CD14-positive monocyte (primary cell): ENCODE results near the gene TNFRSF1A. TPM values are rescaled to one million over a fixed set of nuclear protein-coding genes. Genes with fewer than 3 reads are reported as not detected.

Experiments used
- DNase-seq, 3 donors: peaks; one replicate each; pipeline ENCODE4 v3.0.0-alpha.2; 2011 to 2022
- H2AFZ ChIP-seq: 2 replicates; pipeline ENCODE4 v1.6.0; 2012; ENCODE audit warnings: mild to moderate bottlenecking, low read depth, low read length, inconsistent platforms; ENCODE audit not compliant: insufficient read depth, poor library complexity, severe bottlenecking
- H3K27ac ChIP-seq, 2 donors: 1 replicate in 1 of 2; 2 replicates in 1 of 2; pipeline ENCODE4 v1.5.1; 2012 to 2013; ENCODE audit warnings: low read length in 2 of 2, control low read depth in 1 of 2, inconsistent platforms in 1 of 2, low read depth in 1 of 2, mild to moderate bottlenecking in 1 of 2
- H3K27me3 ChIP-seq, 2 donors: one replicate each; pipeline versions ENCODE4 v1.6.0 to v1.6.1; 2011 to 2013; ENCODE audit warnings: low read length in 2 of 2; ENCODE audit not compliant: control insufficient read depth in 2 of 2, insufficient read depth in 2 of 2
- H3K36me3 ChIP-seq, 2 donors: replicated peaks in 1 of 2; 1 replicate in 1 of 2; 2 replicates in 1 of 2; pipeline versions ENCODE4 v1.5.1 to v1.6.1; 2012 to 2013; ENCODE audit warnings: low read length in 2 of 2, control low read depth in 1 of 2, inconsistent platforms in 1 of 2, mild to moderate bottlenecking in 1 of 2; ENCODE audit not compliant: insufficient read depth in 2 of 2, control insufficient read depth in 1 of 2
- H3K4me1 ChIP-seq, 2 donors: 1 replicate in 1 of 2; 2 replicates in 1 of 2; pipeline versions ENCODE4 v1.5.1 to v1.6.1; 2012 to 2013; ENCODE audit warnings: low read length in 2 of 2, control low read depth in 1 of 2, inconsistent platforms in 1 of 2, mild to moderate bottlenecking in 1 of 2, moderate library complexity in 1 of 2; ENCODE audit not compliant: insufficient read depth in 2 of 2, control insufficient read depth in 1 of 2
- H3K4me2 ChIP-seq: replicated peaks from 2 replicates; pipeline ENCODE3; 2012; ENCODE audit warnings: low read length, moderate library complexity, mild to moderate bottlenecking; ENCODE audit not compliant: poor library complexity, severe bottlenecking; ENCODE audit errors: extremely low read depth
- H3K4me3 ChIP-seq, 3 experiments: fragments of 200-600 bp in 1 of 3; sonication (generic) in 1 of 3; replicated peaks in 1 of 3; 1 replicate in 2 of 3; 2 replicates in 1 of 3; pipeline ENCODE4 v1.5.1; 2011 to 2013; ENCODE audit warnings: low read length in 3 of 3, mild to moderate bottlenecking in 3 of 3, control low read depth in 2 of 3, low read depth in 2 of 3, inconsistent platforms in 1 of 3, moderate library complexity in 1 of 3
- H3K79me2 ChIP-seq: 2 replicates; pipeline ENCODE4 v1.6.0; 2012; ENCODE audit warnings: mild to moderate bottlenecking, control low read depth, inconsistent platforms, low read length, moderate library complexity; ENCODE audit not compliant: insufficient read depth
- H3K9ac ChIP-seq: 2 replicates; pipeline ENCODE4 v1.6.0; 2017; ENCODE audit warnings: low read length, mild to moderate bottlenecking; ENCODE audit not compliant: insufficient read depth, poor library complexity, severe bottlenecking
- H3K9me3 ChIP-seq, 2 donors: replicated peaks in 1 of 2; 1 replicate in 1 of 2; 2 replicates in 1 of 2; pipeline versions ENCODE4 v1.5.1 to v1.6.1; 2012 to 2013; ENCODE audit warnings: low read length in 2 of 2, control low read depth in 1 of 2; ENCODE audit not compliant: control insufficient read depth in 1 of 2, insufficient read depth in 1 of 2
- H4K20me1 ChIP-seq: 2 replicates; pipeline ENCODE4 v1.6.0; 2012; ENCODE audit warnings: mild to moderate bottlenecking, low read length, control low read depth, moderate library complexity; ENCODE audit not compliant: insufficient read depth
- H3K27ac Mint-ChIP-seq, 7 donors: one replicate each; pipeline ENCODE4 v1.8.0; 2020; ENCODE audit warnings: mild to moderate bottlenecking in 7 of 7, mixed read lengths in 7 of 7, moderate library complexity in 6 of 7, inconsistent platforms in 2 of 7
- H3K27me3 Mint-ChIP-seq, 3 donors: one replicate each; pipeline ENCODE4 v1.8.0; 2021 to 2022; ENCODE audit warnings: low read depth in 3 of 3, mild to moderate bottlenecking in 3 of 3, mixed read lengths in 3 of 3, moderate library complexity in 3 of 3, inconsistent platforms in 1 of 3
- H3K36me3 Mint-ChIP-seq, 2 donors: one replicate each; pipeline ENCODE4 v1.8.0; 2020; ENCODE audit warnings: mixed read lengths in 2 of 2, inconsistent platforms in 1 of 2, mild to moderate bottlenecking in 1 of 2
- H3K4me1 Mint-ChIP-seq: one replicate; pipeline ENCODE4 v1.8.0; 2020; ENCODE audit warnings: mild to moderate bottlenecking, mixed read lengths
- H3K4me3 Mint-ChIP-seq, 2 donors: one replicate each; pipeline ENCODE4 v1.8.0; 2020; ENCODE audit warnings: mild to moderate bottlenecking in 2 of 2, mixed read lengths in 2 of 2, moderate library complexity in 1 of 2
- H3K9me3 Mint-ChIP-seq, 7 donors: one replicate each; pipeline ENCODE4 v1.8.0; 2020 to 2022; ENCODE audit warnings: mixed read lengths in 7 of 7, mild to moderate bottlenecking in 6 of 7, moderate library complexity in 6 of 7, inconsistent platforms in 2 of 7
- CTCF ChIP-seq: fragments of 200-600 bp; IDR thresholded peaks from one replicate; pipeline ENCODE4 v1.8.0; 2022; ENCODE audit warnings: antibody characterized with exemption, mild to moderate bottlenecking
- WGBS: methylation state at CpG from one replicate; pipeline ENCODE4 v1.1.5; 2013; ENCODE audit warnings: missing lambda C conversion rate; ENCODE audit not compliant: insufficient coverage; 5-methylcytosine and 5-hydroxymethylcytosine counted together
- intact Hi-C, 2 donors: fragments of 100-400 bp; cut with micrococcal nuclease; formaldehyde crosslinking; loops; one replicate each; pipeline versions ENCODE4 v1.15.0 to v1.15.1; 2023
- polyA plus RNA-seq, 3 donors: library from polyadenylated mRNA; depleted of rRNA in 1 of 3; unstranded in 2 of 3; stranded (reverse) in 1 of 3; fragments of 300-500 nt in 2 of 3; fragments of >200 nt in 1 of 3; fragmentation: Illumina TruSeq in 2 of 3; gene quantifications; 1 replicate in 2 of 3; 2 replicates in 1 of 3; pipeline ENCODE4 v1.2.3, GENCODE V29; 2012 to 2021

TNFRSF1A gene
- polyA plus RNA-seq, 3 donors = 108 to 157 (median 152) TPM

- peaks cover 21% of the 10 kb centered on the region for H3K79me2 ChIP-seq
- H3K36me3 Mint-ChIP-seq = peaks cover 0 to 3% of the 10 kb centered on the region in 2 donors
- H3K9me3 ChIP-seq = no peaks in the 10 kb centered on the region
- no peak overlapping the region for H3K9ac ChIP-seq
- H3K27ac ChIP-seq = peak overlapping the region in 1 of 2 donors; percentile 27
- H3K27ac Mint-ChIP-seq = peak overlapping the region in 4 of 7 donors; percentile 50 to 96 (median 70)
- H3K9me3 Mint-ChIP-seq = no peaks in the 10 kb centered on the region
- no peaks in the 10 kb centered on the region for H3K27me3 ChIP-seq
- peak overlapping the region; percentile 43 to 55 for H3K4me3 Mint-ChIP-seq
- H3K4me2 ChIP-seq = peak overlapping the region; percentile 66
- H3K4me3 ChIP-seq = peak overlapping the region in 1 of 3 experiments; percentile 61
- WGBS = 74% methylated on average over 8 of the region's 8 CpGs
- no peak for TF ChIP-seq CTCF
- H2AFZ ChIP-seq = peak overlapping the region; percentile 63
- DNase-seq = no peak
- H4K20me1 ChIP-seq = no peaks in the 10 kb centered on the region
- intact Hi-C loops = no loop called here
- no peaks in the 10 kb centered on the region for H3K36me3 ChIP-seq
- peaks cover 76% of the 10 kb centered on the region for H3K4me1 Mint-ChIP-seq
- peaks cover 0 to 8% (median 3%) of the 10 kb centered on the region in 3 donors for H3K27me3 Mint-ChIP-seq
- peaks cover 73 to 74% of the 10 kb centered on the region in 2 donors for H3K4me1 ChIP-seq
Observed at GRCh38 chr12:6346942-6347341, 5.1 kb upstream of the TNFRSF1A start.

GRCh38 chr12:6346235-6346832 is 4.5 kb upstream of the TNFRSF1A start:
- TF ChIP-seq CTCF = no peak
- intact Hi-C loops = no loop called here
- Histone ChIP-seq H3K4me2 (peak overlapping the region; percentile 17), H3K9me3 (no peaks in the 10 kb centered on the region), H3K9ac (no peak overlapping the region), H3K79me2 (peaks cover 27% of the 10 kb centered on the region), H2AFZ (no peak overlapping the region), H3K27ac (peak overlapping the region in 1 of 2 donors; percentile 73), H3K4me3 (peak overlapping the region in 1 of 3 experiments; percentile 27), H3K36me3 (no peaks in the 10 kb centered on the region), H3K27me3 (no peaks in the 10 kb centered on the region), H4K20me1 (peaks cover 5% of the 10 kb centered on the region), H3K4me1 (peaks cover 68 to 71% of the 10 kb centered on the region in 2 donors)
- no peak for DNase-seq
- peak overlapping the region in 5 of 7 donors; percentile 83 to 96 (median 89) for H3K27ac Mint-ChIP-seq
- H3K27me3 Mint-ChIP-seq = peaks cover 0 to 10% (median 3%) of the 10 kb centered on the region in 3 donors
- H3K4me3 Mint-ChIP-seq = no peak overlapping the region
- 94% methylated on average over 3 of the region's 5 CpGs for WGBS
- peaks cover 0 to under 1% (median 0%) of the 10 kb centered on the region in 7 donors for H3K9me3 Mint-ChIP-seq
- peaks cover 71% of the 10 kb centered on the region for H3K4me1 Mint-ChIP-seq
- H3K36me3 Mint-ChIP-seq = peaks cover 0 to 3% of the 10 kb centered on the region in 2 donors
